Cardiac muscle cell (in vitro differentiated cells and primary cell): Measurements from ENCODE around the gene ALPL. TPM values are rescaled to one million over a fixed set of nuclear protein-coding genes. Genes with fewer than 3 reads are reported as not detected.

Source experiments
- DNase-seq, 2 donors: peaks; one replicate each; pipeline versions ENCODE4 v3.0.0 to v3.0.0-alpha.2; 2010 to 2017; ENCODE audit warnings: low read depth in 1 of 2, low spot score in 1 of 2
- H3K27ac ChIP-seq: fragments of 200-600 bp; sonication (generic); 2 replicates; pipeline ENCODE4 v1.5.1; 2016
- H3K27me3 ChIP-seq: fragments of 200-600 bp; sonication (generic); 2 replicates; pipeline ENCODE4 v1.6.0; 2016; ENCODE audit warnings: control low read depth
- H3K36me3 ChIP-seq: fragments of 200-600 bp; sonication (generic); 2 replicates; pipeline ENCODE4 v1.5.1; 2016; ENCODE audit warnings: control low read depth
- H3K4me1 ChIP-seq: fragments of 200-600 bp; sonication (generic); 2 replicates; pipeline ENCODE4 v1.8.1; 2017; ENCODE audit warnings: low read depth, mild to moderate bottlenecking, mixed run types
- H3K4me3 ChIP-seq: fragments of 200-600 bp; sonication (generic); 2 replicates; pipeline ENCODE4 v1.5.1; 2016; ENCODE audit warnings: mild to moderate bottlenecking
- H3K9me3 ChIP-seq: fragments of 200-600 bp; sonication (generic); 2 replicates; pipeline ENCODE4 v1.5.1; 2017; ENCODE audit warnings: low read depth, mild to moderate bottlenecking, control low read depth
- CTCF ChIP-seq: IDR thresholded peaks from 2 replicates; pipeline ENCODE4 v1.5.1; 2012; ENCODE audit warnings: low read depth, mild to moderate bottlenecking, low read length
- polyA plus RNA-seq: library from polyadenylated mRNA; unstranded; fragments of >200 nt; fragmentation: Nextera tagmentation; extraction: Ambion mirVana; gene quantifications from 2 replicates; pipeline ENCODE4 v1.2.1, GENCODE V29; 2016
- total RNA-seq: library from RNA; depleted of rRNA; stranded (reverse); fragments of >200 nt; gene quantifications from 2 replicates; pipeline ENCODE4 v1.2.3, GENCODE V29; 2016

Gene ALPL
- total and polyA plus RNA-seq, 2 experiments from 2014 or later: 0.21 to 0.27 TPM

GRCh38 chr1:21569820-21570527 is 60.8 kb downstream of the ALPL start:
- Histone ChIP-seq H3K27me3 (no peaks in the 10 kb centered on the region), H3K27ac (no peak overlapping the region), H3K9me3 (no peaks in the 10 kb centered on the region), H3K4me1 (peaks cover 9% of the 10 kb centered on the region), H3K4me3 (no peak overlapping the region), H3K36me3 (no peaks in the 10 kb centered on the region)
- no peak for TF ChIP-seq CTCF
- DNase-seq: no peak

- no peak overlapping the region for H3K4me3 ChIP-seq
- H3K4me1 ChIP-seq: peaks cover 9% of the 10 kb centered on the region
- DNase-seq: no peak
- H3K27ac ChIP-seq: no peak overlapping the region
- H3K27me3 ChIP-seq: no peaks in the 10 kb centered on the region
- no peak for TF ChIP-seq CTCF
- H3K36me3 ChIP-seq: no peaks in the 10 kb centered on the region
- H3K9me3 ChIP-seq: no peaks in the 10 kb centered on the region
Observed at GRCh38 chr1:21570528-21570875, 61.3 kb downstream of the ALPL start.

GRCh38 chr1:21570885-21571284 is 61.7 kb downstream of the ALPL start:
- DNase-seq: no peak
- no peak overlapping the region for H3K4me3 ChIP-seq
- peaks cover 9% of the 10 kb centered on the region for H3K4me1 ChIP-seq
- H3K27me3 ChIP-seq: no peaks in the 10 kb centered on the region
- no peak overlapping the region for H3K27ac ChIP-seq
- no peaks in the 10 kb centered on the region for H3K9me3 ChIP-seq
- no peak for TF ChIP-seq CTCF
- H3K36me3 ChIP-seq: no peaks in the 10 kb centered on the region

GRCh38 chr1:21572221-21572620 is 63.0 kb downstream of the ALPL start:
- TF ChIP-seq CTCF: no peak
- Histone ChIP-seq H3K27ac (no peak overlapping the region), H3K9me3 (no peaks in the 10 kb centered on the region), H3K27me3 (no peaks in the 10 kb centered on the region), H3K4me1 (peaks cover 9% of the 10 kb centered on the region), H3K4me3 (no peak overlapping the region), H3K36me3 (no peaks in the 10 kb centered on the region)
- DNase-seq: no peak

GRCh38 chr1:21572735-21573277 is 63.6 kb downstream of the ALPL start:
- Histone ChIP-seq H3K27me3 (no peaks in the 10 kb centered on the region), H3K4me3 (no peak overlapping the region), H3K27ac (no peak overlapping the region), H3K9me3 (no peaks in the 10 kb centered on the region), H3K4me1 (peaks cover 9% of the 10 kb centered on the region), H3K36me3 (no peaks in the 10 kb centered on the region)
- no peak for DNase-seq
- TF ChIP-seq CTCF: no peak
